GM19438 (cell line): Measurements from ENCODE around the gene PAX2.
"Not testable (repeated sequence)": the region's sequence is repeated elsewhere in the genome, so short reads cannot be mapped to it uniquely, and the experiment has no call there.

ENCODE experiments used
- ATAC-seq: cut with Tn5 transposase; IDR thresholded peaks from one replicate; pipeline ENCODE4 v1.9.1; 2021; ENCODE audit warnings: low read depth; ENCODE audit not compliant: unreplicated experiment

The PAX2 gene

DNA sequence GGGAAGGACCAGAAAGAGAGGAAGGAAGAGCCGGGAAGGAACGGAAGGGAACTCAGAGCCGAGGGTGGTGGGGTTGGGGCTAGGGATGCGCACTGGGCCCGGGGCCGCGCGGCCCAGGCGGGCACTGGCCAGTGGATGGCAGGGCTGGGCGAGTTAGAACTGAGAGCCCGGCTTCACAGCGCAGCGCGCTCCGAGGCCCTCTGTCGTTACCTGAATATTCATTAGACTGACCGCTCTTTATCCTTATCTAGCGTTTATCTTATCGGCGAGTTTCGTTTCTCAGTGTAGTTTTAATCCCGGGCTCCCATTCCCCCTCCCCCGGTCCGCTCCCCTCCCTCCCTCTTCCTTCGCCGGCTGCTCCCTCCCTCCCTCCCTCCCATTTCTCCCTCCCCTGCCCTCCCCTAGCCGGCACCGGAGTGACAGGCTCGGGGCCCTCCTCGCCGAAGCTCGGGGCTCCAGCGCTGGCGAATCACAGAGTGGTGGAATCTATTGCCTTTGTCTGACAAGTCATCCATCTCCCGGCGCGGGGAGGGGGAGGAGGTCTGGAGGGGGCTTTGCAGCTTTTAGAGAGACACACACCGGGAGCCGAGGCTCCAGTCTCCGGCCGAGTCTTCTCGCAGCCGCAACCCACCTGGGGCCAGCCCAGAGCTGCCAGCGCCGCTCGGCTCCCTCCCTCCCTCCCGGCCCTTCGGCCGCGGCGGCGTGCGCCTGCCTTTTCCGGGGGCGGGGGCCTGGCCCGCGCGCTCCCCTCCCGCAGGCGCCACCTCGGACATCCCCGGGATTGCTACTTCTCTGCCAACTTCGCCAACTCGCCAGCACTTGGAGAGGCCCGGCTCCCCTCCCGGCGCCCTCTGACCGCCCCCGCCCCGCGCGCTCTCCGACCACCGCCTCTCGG lies at the start of gene PAX2:
Gene PAX2 (plus strand): TSS at position 596 of the 895 bp plus-strand sequence. CDS start 679 bp downstream, outside the sequence.
- ATAC-seq, result no peak

- ATAC-seq, result no peak
These were observed 48.9 kb upstream of the PAX2 start for GRCh38 chr10:100696477-100696901.

DNA sequence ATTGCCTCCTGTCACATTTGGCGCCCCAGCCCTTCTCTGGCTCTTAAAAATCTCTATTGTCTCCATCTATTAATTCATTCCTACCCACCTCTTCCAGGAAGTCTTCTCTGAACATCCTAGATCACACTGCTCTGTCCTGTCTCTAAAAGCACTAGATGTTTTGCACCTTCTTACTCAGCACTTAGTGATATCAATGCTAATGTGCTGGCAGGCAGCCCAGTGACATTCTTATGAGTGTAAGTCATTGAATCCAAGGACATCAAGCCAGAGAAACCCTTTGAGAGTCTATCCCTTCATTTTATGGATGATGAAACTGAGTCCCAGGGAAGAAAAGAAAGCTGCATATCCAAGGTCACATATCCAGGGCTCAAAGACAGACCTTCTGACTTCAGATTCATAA lies 48.3 kb upstream of the PAX2 start:
- no peak for ATAC-seq

DNA sequence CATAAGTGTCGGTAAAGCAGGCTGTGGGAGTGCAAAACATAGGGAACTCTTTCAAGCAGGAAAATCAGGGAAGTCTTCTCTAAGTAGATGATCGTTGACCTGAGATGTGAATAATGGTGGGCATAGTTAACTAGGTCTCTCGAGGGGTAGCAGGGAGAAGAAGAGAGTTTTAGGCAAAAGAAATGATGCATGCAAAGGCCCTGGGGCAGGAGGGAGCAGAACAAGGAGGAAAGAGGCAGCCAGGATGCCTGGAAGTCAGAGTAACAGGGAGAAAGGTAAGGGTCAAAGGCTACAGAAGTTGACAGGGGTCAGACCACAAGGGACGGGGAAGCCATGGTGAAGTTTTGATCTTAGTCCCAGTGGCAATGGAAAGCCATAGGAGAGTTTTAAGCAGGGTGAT lies 47.8 kb upstream of the PAX2 start:
- no peak for ATAC-seq

- ATAC-seq, result not testable (repeated sequence)
These were observed 43.7 kb upstream of the PAX2 start for GRCh38 chr10:100701704-100702103.

DNA sequence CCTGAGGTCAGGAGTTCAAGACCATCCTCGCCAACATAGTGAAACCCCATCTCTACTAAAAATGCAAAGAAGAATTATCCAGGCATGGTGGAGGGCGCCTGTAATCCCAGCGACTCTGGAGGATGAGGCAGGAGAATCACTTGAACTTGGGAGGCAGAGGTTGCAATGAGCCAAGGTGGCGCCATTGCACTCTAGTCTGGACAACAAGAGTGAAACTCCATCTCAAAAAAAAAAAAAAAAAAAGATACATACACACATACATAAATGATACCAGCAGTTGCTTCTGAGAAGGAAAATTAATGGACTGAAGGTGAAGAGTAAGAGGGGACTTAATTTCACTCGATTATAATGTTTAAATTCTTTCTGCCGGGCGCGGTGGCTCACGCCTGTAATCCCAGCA lies 40.2 kb upstream of the PAX2 start:
- no peak for ATAC-seq

GRCh38 chr10:100707261-100707848 lies 38.0 kb upstream of the PAX2 start:
- no peak for ATAC-seq

- no peak for ATAC-seq
These were observed 36.0 kb upstream of the PAX2 start for GRCh38 chr10:100709146-100710082.

DNA sequence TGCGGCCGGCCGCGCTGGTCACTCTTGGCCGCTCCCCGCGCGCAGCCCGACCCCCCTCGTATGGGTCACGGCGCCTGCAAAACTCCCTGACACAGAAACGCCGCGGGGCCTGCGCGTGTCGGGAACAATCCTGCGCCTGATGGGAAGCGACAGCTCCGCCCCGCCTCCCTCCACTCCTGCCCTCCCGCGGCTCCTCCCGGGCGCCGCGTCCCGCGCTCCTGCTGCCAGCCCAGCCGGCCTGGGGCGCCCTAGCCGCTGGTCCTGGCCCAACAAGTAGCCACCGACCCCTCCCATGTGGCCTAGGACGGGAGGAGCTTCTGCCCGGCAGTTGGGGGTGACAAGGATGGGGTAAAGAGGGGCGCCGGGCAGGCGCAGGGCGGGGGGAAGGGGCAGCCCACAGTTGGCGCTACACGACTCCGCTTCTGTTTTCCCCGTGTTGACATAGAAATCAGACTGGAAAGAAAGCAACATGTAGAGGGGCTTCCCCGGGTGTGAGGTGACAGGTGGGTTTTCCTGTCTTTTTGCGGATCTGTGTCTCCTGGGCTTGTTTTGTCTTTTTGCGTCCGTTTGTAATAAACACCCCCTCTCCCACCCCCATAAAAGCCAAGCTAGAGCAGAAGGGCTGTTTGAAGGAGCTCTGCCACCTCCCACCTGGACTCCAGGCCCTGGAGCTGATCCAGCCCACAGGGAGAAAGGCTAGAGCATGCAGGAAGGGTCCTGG lies 35.1 kb upstream of the PAX2 start:
- ATAC-seq, result no peak

DNA sequence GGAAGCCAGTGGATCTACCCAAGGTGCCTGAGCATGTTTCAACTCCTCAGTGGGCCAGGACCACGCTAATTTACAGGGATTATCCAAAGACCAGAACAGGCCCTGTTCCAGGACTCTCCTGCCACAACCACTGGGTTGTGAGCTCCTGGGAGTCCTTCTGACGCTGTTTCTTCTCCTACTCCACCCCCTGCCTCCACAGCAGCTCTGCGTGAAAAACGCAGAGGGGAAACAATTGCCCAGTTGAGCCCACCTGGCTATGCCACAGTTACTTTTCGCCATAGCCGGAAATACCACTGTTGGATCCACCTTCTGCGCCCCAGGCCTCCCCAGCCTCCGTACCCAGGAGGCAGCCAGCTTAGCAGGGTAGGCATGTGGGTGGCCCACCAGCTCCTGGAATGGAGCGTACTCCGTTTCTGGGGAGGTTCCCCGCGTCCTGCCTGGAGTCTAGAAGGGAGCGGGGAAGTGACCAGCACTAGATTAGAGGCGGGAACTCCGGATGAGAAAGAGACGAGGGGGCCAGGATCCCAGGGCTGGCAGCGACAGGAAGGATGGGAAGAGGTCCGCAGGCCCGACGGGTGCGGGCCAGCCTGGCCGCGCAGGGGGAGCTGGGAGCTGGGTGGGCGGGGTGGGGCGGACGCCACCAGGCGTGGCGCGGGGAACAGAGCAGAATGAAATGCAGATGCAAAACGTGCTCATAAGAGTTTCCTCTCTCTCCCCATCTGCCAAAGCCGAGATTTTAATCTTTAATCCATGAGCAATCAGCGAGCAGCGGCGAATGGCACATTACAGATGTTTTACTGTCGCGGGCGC lies 32.1 kb upstream of the PAX2 start:
- ATAC-seq, result no peak

- ATAC-seq, result no peak
These were observed 31.4 kb upstream of the PAX2 start for GRCh38 chr10:100713859-100714565.

DNA sequence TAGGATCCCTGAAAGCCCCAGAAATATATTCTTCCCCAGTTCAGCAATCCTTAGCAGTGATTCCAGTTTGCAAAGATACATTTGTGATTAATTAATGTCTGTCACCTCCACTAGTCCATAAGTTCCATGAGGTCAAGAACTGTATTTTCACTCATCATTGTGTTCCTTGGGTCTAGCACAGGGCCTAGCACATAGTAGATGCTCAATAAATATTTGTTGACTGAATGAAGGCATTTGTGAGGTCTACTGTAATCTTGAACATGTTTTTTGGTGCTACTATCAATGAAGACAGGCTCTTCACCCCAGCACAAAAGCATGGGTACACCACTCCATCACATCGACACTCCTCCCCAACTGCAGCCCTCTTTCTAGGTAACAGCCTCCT lies 30.8 kb upstream of the PAX2 start:
- ATAC-seq, result no peak

- ATAC-seq, result no peak
These were observed 30.3 kb upstream of the PAX2 start for GRCh38 chr10:100715101-100715444.

- no peak for ATAC-seq
These were observed 29.7 kb upstream of the PAX2 start for GRCh38 chr10:100715445-100716385.

DNA sequence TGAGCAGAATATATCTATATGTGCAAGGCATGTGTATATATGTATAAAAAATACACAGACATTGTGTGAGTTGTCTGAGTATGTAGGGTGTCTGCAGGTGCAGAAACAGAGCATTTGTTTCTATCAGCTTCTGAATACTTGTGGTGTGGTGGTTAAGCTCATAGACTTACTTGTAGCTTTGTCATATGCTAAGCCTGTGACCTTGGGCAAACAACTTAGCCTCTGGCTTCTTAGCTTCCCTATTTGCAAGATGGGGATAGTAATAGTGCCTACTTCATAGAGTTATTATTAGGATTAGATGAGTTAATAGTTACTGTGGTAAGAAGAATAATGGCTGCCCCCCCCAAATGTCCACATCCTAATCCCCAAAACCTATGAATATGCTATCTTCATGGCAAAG lies 28.2 kb upstream of the PAX2 start:
- no peak for ATAC-seq

- no peak for ATAC-seq
These were observed 27.1 kb upstream of the PAX2 start for GRCh38 chr10:100718197-100718742.

GRCh38 chr10:100723180-100723579 lies 22.2 kb upstream of the PAX2 start:
- ATAC-seq, result no peak
